WTC11 (cell line): ENCODE data around the gene FKBP1A.

ENCODE experiments used
- CTCF ChIP-seq: fragments of 200-600 bp; IDR thresholded peaks from 2 replicates; pipeline ENCODE4 v1.8.0; 2022; ENCODE audit warnings: antibody characterized with exemption
- E2F5 ChIP-seq: sonication (generic); formaldehyde crosslinking; IDR thresholded peaks from 2 replicates; pipeline ENCODE4 v1.8.1; 2022; ENCODE audit warnings: mild to moderate bottlenecking, moderate library complexity, missing genetic modification reagents
- FOXJ3 ChIP-seq: sonication (generic); formaldehyde crosslinking; IDR thresholded peaks from 2 replicates; pipeline ENCODE4 v1.9.0; 2021; ENCODE audit warnings: missing genetic modification reagents, mild to moderate bottlenecking, borderline replicate concordance
- GABPB1 ChIP-seq: sonication (generic); formaldehyde crosslinking; IDR thresholded peaks from 2 replicates; pipeline ENCODE4 v1.8.1; 2023; ENCODE audit warnings: mild to moderate bottlenecking, missing genetic modification reagents
- HMGA2 ChIP-seq: fragments of 250-450 bp; sonication (Bioruptor Pico); IDR thresholded peaks from 2 replicates; pipeline ENCODE4 v1.4.0; 2021; ENCODE audit warnings: mild to moderate bottlenecking, moderate library complexity
- KAT7 ChIP-seq: sonication (generic); formaldehyde crosslinking; IDR thresholded peaks from 2 replicates; pipeline ENCODE4 v1.8.1; 2023; ENCODE audit warnings: missing genetic modification reagents, mild to moderate bottlenecking, borderline replicate concordance
- NFE2L1 ChIP-seq: sonication (generic); formaldehyde crosslinking; IDR thresholded peaks from 2 replicates; pipeline ENCODE4 v1.8.1; 2023; ENCODE audit warnings: missing genetic modification reagents
- RORB ChIP-seq: fragments of 250-450 bp; sonication (Bioruptor Pico); IDR thresholded peaks from 2 replicates; pipeline ENCODE4 v1.9.0; 2021; ENCODE audit warnings: mild to moderate bottlenecking
- TEAD4 ChIP-seq: sonication (generic); formaldehyde crosslinking; IDR thresholded peaks from 2 replicates; pipeline ENCODE4 v1.8.0; 2022; ENCODE audit warnings: mild to moderate bottlenecking, missing genetic modification reagents
- USF1 ChIP-seq: sonication (generic); formaldehyde crosslinking; IDR thresholded peaks from 2 replicates; pipeline ENCODE4 v1.8.0; 2022; ENCODE audit warnings: mild to moderate bottlenecking, missing genetic modification reagents
- ZNF532 ChIP-seq: fragments of 250-450 bp; sonication (Bioruptor Pico); IDR thresholded peaks from 2 replicates; pipeline ENCODE4 v1.9.0; 2021; ENCODE audit warnings: mild to moderate bottlenecking, borderline replicate concordance

GRCh38 chr20:1442304-1442703 lies 49.5 kb upstream of the FKBP1A start:
- no peak for TF ChIP-seq USF1 (CRISPR knock-in tag)
- no peak for TF ChIP-seq FOXJ3 (CRISPR knock-in tag)
- no peak for TF ChIP-seq HMGA2 (CRISPR knock-in tag)
- TF ChIP-seq CTCF: no peak
- no peak for TF ChIP-seq ZNF532 (CRISPR knock-in tag)
- TF ChIP-seq TEAD4 (CRISPR knock-in tag): no peak
- TF ChIP-seq RORB: no peak
- TF ChIP-seq GABPB1 (CRISPR knock-in tag): no peak
- no peak for TF ChIP-seq NFE2L1 (CRISPR knock-in tag)
- TF ChIP-seq E2F5 (CRISPR knock-in tag): no peak
- no peak for TF ChIP-seq KAT7 (CRISPR knock-in tag)
